ENCODE measurements around the gene FNBP1.
"Not testable (repeated sequence)": the region's sequence is repeated elsewhere in the genome, so short reads cannot be mapped to it uniquely, and the experiment has no call there.

DNA sequence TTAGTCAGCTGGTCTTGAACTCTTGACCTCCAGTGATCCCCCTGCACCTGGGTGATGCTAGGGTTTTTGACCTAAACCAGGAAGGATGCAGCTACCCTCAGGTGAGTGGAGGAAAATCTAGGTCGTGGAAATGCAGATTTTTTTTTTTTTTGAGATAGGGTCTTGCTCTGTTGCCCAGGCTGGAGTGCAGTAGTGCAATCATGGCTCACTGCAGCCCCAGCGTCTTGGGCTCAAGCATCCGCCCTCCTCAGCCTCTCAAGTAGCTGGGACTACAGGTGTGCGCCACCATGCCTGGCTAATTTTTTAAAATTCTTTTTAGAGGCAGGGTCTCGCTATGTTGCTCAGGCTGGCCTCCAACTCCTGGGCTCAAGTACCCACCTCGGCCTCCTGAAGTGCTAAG is 51.9 kb downstream of the FNBP1 start:
- TF ChIP-seq, protein P1, sequence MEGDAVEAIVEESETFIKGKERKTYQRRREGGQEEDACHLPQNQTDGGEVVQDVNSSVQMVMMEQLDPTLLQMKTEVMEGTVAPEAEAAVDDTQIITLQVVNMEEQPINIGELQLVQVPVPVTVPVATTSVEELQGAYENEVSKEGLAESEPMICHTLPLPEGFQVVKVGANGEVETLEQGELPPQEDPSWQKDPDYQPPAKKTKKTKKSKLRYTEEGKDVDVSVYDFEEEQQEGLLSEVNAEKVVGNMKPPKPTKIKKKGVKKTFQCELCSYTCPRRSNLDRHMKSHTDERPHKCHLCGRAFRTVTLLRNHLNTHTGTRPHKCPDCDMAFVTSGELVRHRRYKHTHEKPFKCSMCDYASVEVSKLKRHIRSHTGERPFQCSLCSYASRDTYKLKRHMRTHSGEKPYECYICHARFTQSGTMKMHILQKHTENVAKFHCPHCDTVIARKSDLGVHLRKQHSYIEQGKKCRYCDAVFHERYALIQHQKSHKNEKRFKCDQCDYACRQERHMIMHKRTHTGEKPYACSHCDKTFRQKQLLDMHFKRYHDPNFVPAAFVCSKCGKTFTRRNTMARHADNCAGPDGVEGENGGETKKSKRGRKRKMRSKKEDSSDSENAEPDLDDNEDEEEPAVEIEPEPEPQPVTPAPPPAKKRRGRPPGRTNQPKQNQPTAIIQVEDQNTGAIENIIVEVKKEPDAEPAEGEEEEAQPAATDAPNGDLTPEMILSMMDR (IDR thresholded peaks at IDR 0.05; ENCODE audit: low read depth, low read length, poor library complexity, severe bottlenecking): not testable (repeated sequence)
- not testable (repeated sequence) for TF ChIP-seq EZH2phosphoT487 (IDR thresholded peaks at IDR 0.05; ENCODE audit: borderline replicate concordance, low read length)

Measured in DOHH2 (cell line).